ENCODE results near the gene PCBD2.

PCBD2 gene

DNA sequence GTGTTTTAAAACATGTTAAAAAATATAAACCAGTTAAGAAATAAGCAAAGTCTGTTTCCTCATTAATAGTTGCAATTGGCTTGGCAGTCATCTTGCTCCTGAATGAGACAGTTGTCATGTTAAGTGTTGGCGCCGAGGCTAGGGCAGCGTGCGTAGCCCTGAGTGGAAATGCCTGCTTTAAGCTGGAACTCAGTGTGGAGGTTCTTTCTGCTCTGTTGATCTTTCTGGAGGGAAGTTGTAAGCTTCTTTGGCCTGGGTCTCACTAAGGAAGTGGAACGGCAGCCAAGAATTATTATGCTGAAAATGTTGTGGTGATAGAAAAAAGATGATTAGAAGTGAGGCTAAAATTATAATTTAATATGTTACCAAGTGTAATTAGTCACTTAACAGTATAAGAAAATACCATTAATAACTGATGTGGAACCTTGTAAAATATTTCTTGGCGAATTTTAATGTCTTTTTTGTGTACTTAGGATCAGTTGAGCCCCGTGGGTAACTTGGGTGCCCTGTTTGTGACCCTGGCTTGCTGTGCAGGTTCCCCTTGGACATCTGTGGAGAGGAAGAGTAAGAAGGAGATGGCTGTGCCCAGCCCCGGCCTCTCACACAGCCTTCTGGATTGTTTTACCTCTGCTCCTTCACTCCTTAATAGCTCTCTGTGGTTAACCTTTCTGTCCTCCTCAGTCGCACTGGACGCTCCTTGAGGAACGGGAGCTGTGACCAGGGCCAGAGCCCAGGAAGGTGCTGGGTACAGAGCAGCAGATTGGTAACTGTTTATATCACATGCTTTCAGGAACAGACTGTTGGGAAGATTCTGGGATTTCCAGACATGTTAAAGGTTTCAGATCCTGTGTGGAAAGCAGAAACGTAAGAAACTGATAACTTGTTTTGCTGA is 31.0 kb downstream of the PCBD2 start:
- Histone ChIP-seq H3K4me1 (peaks cover 25% of the 10 kb centered on the region), H3K4me3 (ENCODE audit: low read depth, low read length) (no peak overlapping the region), H3K27me3 (no peaks in the 10 kb centered on the region), H3K36me3 (no peaks in the 10 kb centered on the region), H3K9me3 (no peaks in the 10 kb centered on the region)
- DNase-seq = no peak
- no peak for TF ChIP-seq CTCF (IDR thresholded peaks at IDR 0.05; ENCODE audit: low read depth, low read length)

- peaks cover 25% of the 10 kb centered on the region for H3K4me1 ChIP-seq
- peak overlapping the region; percentile 42 for H3K4me3 ChIP-seq (ENCODE audit: low read depth, low read length)
- DNase-seq = peak; percentile 78
- H3K36me3 ChIP-seq = no peaks in the 10 kb centered on the region
- H3K9me3 ChIP-seq = no peaks in the 10 kb centered on the region
- no peak for TF ChIP-seq CTCF (IDR thresholded peaks at IDR 0.05; ENCODE audit: low read depth, low read length)
- no peaks in the 10 kb centered on the region for H3K27me3 ChIP-seq
Observed at GRCh38 chr5:134937526-134937925, 32.6 kb downstream of the PCBD2 start.

DNA sequence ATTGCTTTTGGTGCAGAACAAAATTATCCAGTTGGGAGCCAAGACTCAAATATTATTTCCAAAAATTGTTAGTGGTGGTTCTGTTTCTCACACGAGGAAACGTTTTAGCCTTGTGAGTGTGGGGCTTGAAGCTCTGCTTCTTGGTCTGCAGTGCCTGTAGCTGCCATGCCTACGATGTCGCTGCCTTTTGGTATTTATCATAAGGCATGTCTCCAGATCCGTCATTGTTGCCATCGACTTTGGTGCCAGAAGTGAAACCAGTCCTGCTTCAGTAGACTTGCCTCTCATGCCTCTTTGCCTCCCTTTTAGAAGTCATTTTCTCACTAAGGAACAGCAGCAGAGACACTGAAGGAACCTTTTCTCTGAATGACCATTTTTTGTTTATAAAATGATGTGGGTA is 33.1 kb downstream of the PCBD2 start:
- Histone ChIP-seq H3K4me3 (ENCODE audit: low read depth, low read length) (peak overlapping the region; percentile 42), H3K4me1 (peaks cover 25% of the 10 kb centered on the region), H3K9me3 (no peaks in the 10 kb centered on the region), H3K27me3 (no peaks in the 10 kb centered on the region), H3K36me3 (no peaks in the 10 kb centered on the region)
- TF ChIP-seq CTCF (IDR thresholded peaks at IDR 0.05; ENCODE audit: low read depth, low read length) = no peak
- peak; percentile 64 for DNase-seq

- no peak for DNase-seq
- Histone ChIP-seq H3K4me3 (ENCODE audit: low read depth, low read length) (no peak overlapping the region), H3K27me3 (no peaks in the 10 kb centered on the region), H3K4me1 (peaks cover 25% of the 10 kb centered on the region), H3K9me3 (no peaks in the 10 kb centered on the region), H3K36me3 (no peaks in the 10 kb centered on the region)
- TF ChIP-seq CTCF (IDR thresholded peaks at IDR 0.05; ENCODE audit: low read depth, low read length) = no peak
Observed at GRCh38 chr5:134939500-134939899, 34.6 kb downstream of the PCBD2 start.

DNA sequence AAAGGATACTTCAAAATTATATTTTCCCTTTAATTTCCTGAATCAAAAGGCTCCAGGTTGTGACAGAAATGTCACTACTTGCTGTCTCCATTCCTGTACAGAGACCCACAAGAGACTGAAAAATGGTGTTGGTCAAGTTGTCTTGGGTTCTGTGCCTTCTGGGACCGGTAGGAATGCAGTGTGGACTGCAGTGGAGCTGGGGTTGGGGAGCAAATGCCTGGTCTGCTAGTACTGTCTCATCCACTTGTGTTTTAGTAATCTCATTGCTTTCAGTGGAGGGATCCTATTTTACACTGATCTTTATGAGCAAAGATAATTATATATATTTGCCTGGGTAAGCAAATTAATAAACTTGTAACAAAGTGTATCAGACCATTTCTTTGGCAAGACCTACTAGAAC is 38.6 kb downstream of the PCBD2 start:
- H3K4me3 ChIP-seq (ENCODE audit: low read depth, low read length) = no peak overlapping the region
- H3K36me3 ChIP-seq = no peaks in the 10 kb centered on the region
- TF ChIP-seq CTCF (IDR thresholded peaks at IDR 0.05; ENCODE audit: low read depth, low read length) = no peak
- H3K4me1 ChIP-seq = no peaks in the 10 kb centered on the region; the same call in 1 of the 2 replicates
- H3K9me3 ChIP-seq = no peaks in the 10 kb centered on the region
- no peak for DNase-seq
- H3K27me3 ChIP-seq = no peaks in the 10 kb centered on the region

DNA sequence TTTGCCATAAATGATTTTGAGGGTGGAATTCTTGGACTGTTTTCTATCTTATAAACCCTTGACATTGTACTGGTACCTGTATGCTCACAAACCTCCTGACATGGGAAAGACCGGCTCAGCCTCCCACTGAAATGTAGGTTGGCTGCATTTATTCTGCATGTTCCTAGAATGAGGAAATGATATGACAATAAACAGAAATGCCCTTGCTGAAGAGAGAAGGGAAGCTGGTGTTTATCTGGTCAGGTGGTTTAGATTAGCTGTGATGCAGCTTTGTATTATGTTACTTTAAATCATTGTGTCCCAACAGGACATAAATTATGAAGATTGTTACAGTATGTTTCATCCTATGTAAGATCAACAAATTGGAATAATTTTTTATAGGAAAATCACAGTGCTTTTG is 39.7 kb downstream of the PCBD2 start:
- no peak for DNase-seq
- H3K9me3 ChIP-seq = no peaks in the 10 kb centered on the region
- H3K4me3 ChIP-seq (ENCODE audit: low read depth, low read length) = no peak overlapping the region
- H3K36me3 ChIP-seq = no peaks in the 10 kb centered on the region
- peaks cover 4% of the 10 kb centered on the region; the same call in 1 of the 2 replicates for H3K4me1 ChIP-seq
- TF ChIP-seq CTCF (IDR thresholded peaks at IDR 0.05; ENCODE audit: low read depth, low read length) = no peak
- no peaks in the 10 kb centered on the region for H3K27me3 ChIP-seq
